ENCODE data around the gene SMURF2.

- TF ChIP-seq CTCF (conservative IDR thresholded peaks at IDR 0.05) (no peak), EZH2 (IDR thresholded peaks at IDR 0.05; ENCODE audit: low read depth) (no peak)
Measured at GRCh38 chr17:64509179-64509578, 152.9 kb downstream of the SMURF2 start.

All from PC-9 (cell line).